Osteoblast (primary cell): Measurements from ENCODE around the gene FKBP1A. TPM values are rescaled to one million over a fixed set of nuclear protein-coding genes. Genes with fewer than 3 reads are reported as not detected.

Experiments
- DNase-seq: peaks from one replicate; pipeline ENCODE4 v3.0.0; 2011; ENCODE audit warnings: low spot score, mixed read lengths; ENCODE audit not compliant: insufficient read length; ENCODE audit errors: missing footprints
- H2AFZ ChIP-seq: 2 replicates; pipeline ENCODE4 v1.6.0; 2011; ENCODE audit warnings: mild to moderate bottlenecking, low read length
- H3K27ac ChIP-seq: 2 replicates; pipeline ENCODE4 v1.5.1; 2011; ENCODE audit warnings: mild to moderate bottlenecking, low read depth, low read length, moderate library complexity
- H3K27me3 ChIP-seq: 2 replicates; pipeline ENCODE4 v1.6.0; 2012; ENCODE audit warnings: mild to moderate bottlenecking, control low read depth, inconsistent platforms, low read length, moderate library complexity; ENCODE audit not compliant: insufficient read depth
- H3K36me3 ChIP-seq: 2 replicates; pipeline ENCODE4 v1.5.1; 2011; ENCODE audit warnings: mild to moderate bottlenecking, low read length, control low read depth, moderate library complexity; ENCODE audit not compliant: insufficient read depth
- H3K4me1 ChIP-seq: 2 replicates; pipeline ENCODE4 v1.5.1; 2011; ENCODE audit warnings: mild to moderate bottlenecking, low read length, control low read depth, moderate library complexity; ENCODE audit not compliant: insufficient read depth
- H3K4me2 ChIP-seq: 2 replicates; pipeline ENCODE4 v1.6.0; 2011; ENCODE audit warnings: mild to moderate bottlenecking, low read length; ENCODE audit not compliant: insufficient read depth
- H3K4me3 ChIP-seq: fragments of 200-600 bp; sonication (generic); 3 replicates; pipeline ENCODE4 v1.5.1; 2012; ENCODE audit warnings: mild to moderate bottlenecking, low read length, inconsistent platforms; ENCODE audit not compliant: insufficient read depth
- H3K79me2 ChIP-seq: 2 replicates; pipeline ENCODE4 v1.6.0; 2012; ENCODE audit warnings: mild to moderate bottlenecking, low read length, control low read depth, inconsistent platforms; ENCODE audit not compliant: insufficient read depth
- H3K9me3 ChIP-seq: 2 replicates; pipeline ENCODE4 v1.5.1; 2011; ENCODE audit warnings: low read depth, low read length, control low read depth
- H4K20me1 ChIP-seq: 2 replicates; pipeline ENCODE4 v1.6.0; 2012; ENCODE audit warnings: mild to moderate bottlenecking, low read length, control low read depth; ENCODE audit not compliant: insufficient read depth
- total RNA-seq: library from RNA; depleted of rRNA; stranded (reverse); fragments of >200 nt; gene quantifications from 2 replicates; pipeline ENCODE4 v1.2.3, GENCODE V29; 2012
- TF ChIP-seq, protein P1 (sequence below): IDR thresholded peaks from 2 replicates; pipeline ENCODE4 v1.5.1; 2011; ENCODE audit warnings: mild to moderate bottlenecking, low read depth, low read length, moderate library complexity; ENCODE audit errors: extremely low read depth

FKBP1A gene
- total RNA-seq, 1 donor, result 154 TPM

DNA sequence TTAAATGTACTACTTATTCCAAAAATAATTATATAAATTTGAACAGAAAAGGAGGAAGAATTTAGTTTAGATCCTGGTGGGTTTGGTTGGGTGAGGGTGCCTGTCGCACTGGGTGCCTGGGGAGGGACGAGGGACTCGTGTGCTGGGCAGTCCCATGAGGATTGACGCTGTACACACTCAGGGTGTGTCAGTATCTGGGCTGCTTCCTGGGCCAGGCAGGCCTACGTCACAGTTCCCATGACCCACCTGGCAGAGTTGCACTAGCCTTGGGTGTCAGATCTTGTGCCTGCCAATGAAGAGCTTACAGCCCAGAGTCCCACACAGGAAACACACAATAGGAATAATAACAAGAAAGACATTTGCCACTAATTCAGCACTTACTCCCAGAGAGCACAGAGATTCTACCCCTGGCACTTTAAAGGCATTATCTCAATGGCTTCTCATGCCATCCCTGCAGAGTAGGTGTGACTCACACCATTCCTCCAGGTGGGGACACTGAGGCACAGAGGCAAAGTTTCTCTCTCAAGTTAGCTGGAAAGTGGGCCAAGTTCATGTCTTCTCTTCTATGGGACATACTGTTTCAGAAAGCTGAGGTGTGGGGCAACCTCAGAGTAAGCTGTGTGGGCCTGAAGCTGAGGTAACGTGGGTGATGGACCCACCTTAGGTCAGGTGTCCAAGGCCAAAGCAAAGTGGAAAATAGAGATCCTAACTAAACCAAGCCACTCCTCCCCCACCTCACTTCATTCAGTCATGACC, 62.6 kb downstream of the FKBP1A start:
- Histone ChIP-seq H3K27me3 (no peaks in the 10 kb centered on the region), H3K27ac (peak overlapping the region; percentile 6), H2AFZ (no peak overlapping the region), H3K9me3 (no peaks in the 10 kb centered on the region), H3K4me3 (no peak overlapping the region), H3K79me2 (peaks cover 86% of the 10 kb centered on the region), H3K4me1 (peaks cover 27% of the 10 kb centered on the region), H3K36me3 (peaks cover 9% of the 10 kb centered on the region), H4K20me1 (peaks cover 42% of the 10 kb centered on the region), H3K4me2 (no peak overlapping the region)
- TF ChIP-seq, protein P1, sequence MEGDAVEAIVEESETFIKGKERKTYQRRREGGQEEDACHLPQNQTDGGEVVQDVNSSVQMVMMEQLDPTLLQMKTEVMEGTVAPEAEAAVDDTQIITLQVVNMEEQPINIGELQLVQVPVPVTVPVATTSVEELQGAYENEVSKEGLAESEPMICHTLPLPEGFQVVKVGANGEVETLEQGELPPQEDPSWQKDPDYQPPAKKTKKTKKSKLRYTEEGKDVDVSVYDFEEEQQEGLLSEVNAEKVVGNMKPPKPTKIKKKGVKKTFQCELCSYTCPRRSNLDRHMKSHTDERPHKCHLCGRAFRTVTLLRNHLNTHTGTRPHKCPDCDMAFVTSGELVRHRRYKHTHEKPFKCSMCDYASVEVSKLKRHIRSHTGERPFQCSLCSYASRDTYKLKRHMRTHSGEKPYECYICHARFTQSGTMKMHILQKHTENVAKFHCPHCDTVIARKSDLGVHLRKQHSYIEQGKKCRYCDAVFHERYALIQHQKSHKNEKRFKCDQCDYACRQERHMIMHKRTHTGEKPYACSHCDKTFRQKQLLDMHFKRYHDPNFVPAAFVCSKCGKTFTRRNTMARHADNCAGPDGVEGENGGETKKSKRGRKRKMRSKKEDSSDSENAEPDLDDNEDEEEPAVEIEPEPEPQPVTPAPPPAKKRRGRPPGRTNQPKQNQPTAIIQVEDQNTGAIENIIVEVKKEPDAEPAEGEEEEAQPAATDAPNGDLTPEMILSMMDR, result no peak
- peak; percentile 39 for DNase-seq

DNA sequence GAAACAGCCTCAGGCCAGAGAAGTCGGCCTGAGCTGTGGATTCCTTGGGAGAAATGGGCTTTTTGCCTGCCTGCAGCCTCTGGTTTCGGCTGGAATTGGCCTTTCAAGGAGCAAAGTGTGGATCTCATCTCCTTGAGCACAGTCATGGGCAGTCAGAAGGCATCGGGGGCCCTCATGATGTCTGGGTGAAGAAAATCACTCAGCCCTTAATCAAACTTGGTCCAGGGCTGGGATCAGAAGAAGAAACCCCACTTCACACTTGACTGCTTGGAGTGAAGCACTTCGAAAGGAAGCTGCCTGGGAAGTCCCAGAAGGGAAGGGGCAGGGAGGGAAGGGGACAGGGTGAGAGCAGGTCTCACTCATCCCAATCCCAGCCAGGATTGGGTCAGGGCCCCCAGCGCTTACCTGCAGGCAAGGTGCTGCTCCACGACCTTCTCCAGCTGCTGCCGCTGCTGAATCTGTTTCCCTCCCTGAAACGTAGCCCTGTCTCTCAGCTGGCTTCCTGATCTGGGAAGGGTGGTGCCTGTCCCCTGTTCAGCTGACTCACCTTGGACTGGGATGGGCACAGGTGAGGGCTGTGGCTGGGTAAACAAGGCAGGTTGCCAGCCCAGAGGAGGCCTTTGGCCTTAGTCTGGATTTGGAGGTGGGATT, 64.0 kb downstream of the FKBP1A start, which contains the start of gene SDCBP2:
Gene SDCBP2 (minus strand): TSS at position 460 of the 651 bp plus-strand sequence. CDS start 8,723 bp downstream, outside the sequence.
- TF ChIP-seq, protein P1, result no peak
- Histone ChIP-seq H3K36me3 (peaks cover 9% of the 10 kb centered on the region), H4K20me1 (peaks cover 33% of the 10 kb centered on the region), H3K27ac (peak within 1 kb of the TSS; percentile 100), H3K79me2 (peaks cover 74% of the 10 kb centered on the region), H3K4me1 (peaks cover 39% of the 10 kb centered on the region), H2AFZ (no peak within 1 kb of the TSS), H3K4me2 (peak within 1 kb of the TSS; percentile 95), H3K4me3 (no peak within 1 kb of the TSS), H3K27me3 (no peaks in the 10 kb centered on the region), H3K9me3 (no peaks in the 10 kb centered on the region)
- DNase-seq, result peak; percentile 32

DNA sequence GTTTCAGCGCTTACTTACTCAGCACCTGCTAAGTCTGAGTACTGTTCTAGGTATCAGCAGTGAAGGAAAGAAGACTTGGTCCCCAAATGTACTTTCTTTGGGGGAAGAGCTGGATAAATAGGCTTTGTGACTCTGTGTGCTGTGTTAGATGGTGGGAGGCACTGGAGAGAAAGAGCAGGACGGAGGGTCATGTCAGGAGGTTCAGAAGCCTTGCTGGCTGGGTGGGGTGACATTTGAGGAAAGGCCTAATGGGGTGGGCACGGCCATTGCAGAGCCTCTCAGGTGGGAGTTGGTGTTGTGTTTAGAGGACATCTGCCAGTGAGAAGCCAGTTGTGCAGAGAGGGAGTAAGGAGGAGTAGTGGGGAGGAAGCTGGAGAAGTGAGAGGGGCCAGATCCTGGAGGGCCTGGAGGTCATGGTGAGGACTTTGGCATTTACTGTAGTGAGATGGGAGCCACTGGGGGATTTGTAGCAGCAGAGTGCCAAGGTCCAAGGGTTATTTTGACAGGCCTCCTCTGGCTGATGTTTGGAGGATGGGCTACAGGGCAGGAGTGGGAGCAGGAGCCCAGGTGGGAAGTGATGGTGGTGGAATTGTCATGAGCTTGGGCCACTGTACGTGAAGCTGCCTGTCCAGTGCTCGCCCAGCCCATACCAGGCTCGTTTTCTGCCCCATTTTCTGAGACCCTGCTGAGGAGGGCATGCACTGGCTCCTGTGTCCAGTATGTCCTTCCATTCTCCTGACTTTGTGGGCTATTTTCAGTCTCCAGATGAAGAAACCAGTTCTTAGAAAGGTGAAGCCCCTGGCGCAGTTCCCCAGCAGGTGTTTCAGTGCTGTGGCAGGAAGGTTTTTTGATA, 64.8 kb downstream of the FKBP1A start:
- Histone ChIP-seq H3K27ac (peak overlapping the region; percentile 100), H3K4me3 (peak overlapping the region; percentile 91), H3K4me2 (peak overlapping the region; percentile 95), H2AFZ (no peak overlapping the region), H3K9me3 (no peaks in the 10 kb centered on the region), H3K27me3 (no peaks in the 10 kb centered on the region), H3K36me3 (peaks cover 9% of the 10 kb centered on the region), H3K79me2 (peaks cover 66% of the 10 kb centered on the region), H4K20me1 (peaks cover 31% of the 10 kb centered on the region), H3K4me1 (peaks cover 44% of the 10 kb centered on the region)
- no peak for DNase-seq
- TF ChIP-seq, protein P1, result no peak
